Measurements from ENCODE around the gene LYZ. TPM values are rescaled to one million over a fixed set of nuclear protein-coding genes. Genes with fewer than 3 reads are reported as not detected.

The LYZ gene
- total RNA-seq, 1 donor from 2014 or later = 81.9 TPM

DNA sequence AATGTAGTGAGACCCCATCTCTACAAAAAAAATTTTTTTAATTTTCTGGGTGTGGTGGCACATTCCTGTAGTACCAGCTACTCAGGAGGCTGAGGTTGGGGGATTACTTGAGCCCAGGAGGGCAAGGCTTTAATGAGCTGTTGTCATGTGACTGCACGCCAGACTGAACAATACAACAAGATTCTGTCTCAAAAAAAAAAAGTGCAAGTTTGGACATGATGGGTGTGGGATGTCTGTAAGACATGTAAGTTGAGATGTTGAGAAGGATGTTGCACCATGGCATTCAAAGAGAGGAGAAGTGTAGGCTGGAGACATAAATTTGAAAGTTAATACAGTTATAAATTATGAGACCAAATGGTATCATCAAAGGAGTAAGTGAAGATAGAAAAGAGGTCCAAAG lies 34.9 kb downstream of the LYZ start:
- DNase-seq (ENCODE audit: low spot score) = no peak

GRCh38 chr12:69385038-69385437 lies 36.9 kb downstream of the LYZ start:
- DNase-seq (ENCODE audit: low spot score) = no peak

- no peak for DNase-seq (ENCODE audit: low spot score)
Measured at GRCh38 chr12:69386921-69387320, 38.7 kb downstream of the LYZ start.

- no peak for DNase-seq (ENCODE audit: low spot score)
Measured at GRCh38 chr12:69388371-69388770, 40.2 kb downstream of the LYZ start.

DNA sequence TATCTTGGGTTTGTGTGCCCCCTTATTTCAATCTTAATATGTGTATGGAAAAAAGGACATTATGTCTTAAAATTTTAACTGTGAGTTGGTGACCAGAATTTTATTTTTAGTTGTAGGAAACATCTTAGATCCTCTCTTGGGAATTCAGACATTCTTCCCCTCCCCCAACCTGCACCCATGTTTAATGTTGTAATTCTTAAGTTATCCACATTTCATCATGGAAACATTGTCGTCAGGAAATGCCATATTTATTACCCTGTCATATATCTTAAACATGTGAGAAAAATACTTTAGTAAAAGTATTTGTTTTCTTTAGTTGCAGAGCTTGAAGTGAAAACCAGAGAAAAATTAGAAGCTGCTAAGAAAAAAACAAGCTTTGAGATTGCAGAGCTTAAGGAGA lies 41.6 kb downstream of the LYZ start:
- DNase-seq (ENCODE audit: low spot score) = no peak

- DNase-seq (ENCODE audit: low spot score) = no peak
Measured at GRCh38 chr12:69392179-69392928, 44.2 kb downstream of the LYZ start.

DNA sequence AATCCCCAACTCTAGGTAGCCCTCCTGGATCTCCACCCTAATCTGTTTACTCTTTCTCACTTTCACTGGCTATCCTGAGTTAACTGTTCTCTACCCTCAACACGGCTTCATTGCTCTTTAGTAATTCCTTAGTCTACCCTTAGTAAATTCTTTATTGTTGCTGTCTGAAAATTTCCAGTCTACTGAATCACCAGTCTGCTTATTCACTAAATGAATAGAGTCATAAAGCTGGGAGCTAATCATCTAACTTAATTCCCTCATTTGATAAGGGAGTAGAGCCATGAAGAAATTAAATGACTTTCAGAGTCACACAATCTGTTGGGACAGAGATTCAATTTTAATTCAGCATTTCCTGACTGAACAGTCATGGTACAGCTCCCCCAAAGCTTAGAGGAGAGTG lies 47.9 kb downstream of the LYZ start:
- DNase-seq (ENCODE audit: low spot score) = no peak

DNA sequence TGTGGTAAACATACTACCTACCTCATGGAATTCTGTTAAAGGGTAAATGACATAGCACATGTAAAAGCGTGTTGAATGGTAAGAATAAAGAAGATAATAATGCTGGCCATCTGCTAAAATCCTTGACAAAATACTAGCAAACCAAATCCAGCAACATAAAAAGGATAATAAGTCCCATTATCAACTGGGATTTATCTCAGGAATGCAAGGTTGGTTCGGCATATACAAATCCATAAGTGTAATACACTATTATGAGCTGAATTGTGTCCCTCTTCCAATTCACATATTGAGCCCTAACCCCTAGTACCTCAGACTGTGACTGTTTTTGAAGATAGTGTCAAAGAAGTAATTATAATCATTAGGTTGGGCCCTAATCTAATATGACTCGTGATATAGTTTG lies 48.8 kb downstream of the LYZ start:
- no peak for DNase-seq (ENCODE audit: low spot score)

DNA sequence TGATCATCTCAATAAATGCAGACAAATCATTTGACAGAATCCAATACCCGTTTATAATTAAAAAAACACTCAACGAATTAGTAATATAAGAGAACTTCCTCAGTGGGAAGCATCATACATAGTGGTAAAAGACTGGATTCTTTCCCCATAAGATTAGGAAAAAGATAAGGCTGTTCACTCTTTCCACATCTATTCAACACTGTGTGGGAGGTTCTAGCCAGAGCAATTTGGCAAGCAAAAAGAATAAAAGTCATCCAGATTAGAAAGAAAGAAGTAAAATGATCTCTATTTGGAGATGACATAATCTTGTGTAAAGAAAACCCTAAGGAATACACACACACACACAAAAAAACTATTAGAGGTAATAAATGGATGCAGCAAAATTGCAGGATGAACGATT lies 49.8 kb downstream of the LYZ start:
- DNase-seq (ENCODE audit: low spot score) = no peak

GRCh38 chr12:69401940-69402339 lies 53.8 kb downstream of the LYZ start:
- no peak for DNase-seq (ENCODE audit: low spot score)

Other genes starting within 250 kb of the LYZ start
- 44.7 TPM for gene CPSF6, start 108.8 kb upstream of the LYZ start, total RNA-seq
- 4.5 TPM for gene YEATS4, start 11.4 kb downstream of the LYZ start, total RNA-seq
- 37.8 TPM for gene FRS2, start 122.0 kb downstream of the LYZ start, total RNA-seq
- gene CCT2, start 237.1 kb downstream of the LYZ start, total RNA-seq = 154 TPM